Activated CD8-positive, alpha-beta T cell treated with anti-CD3 and anti-CD28 coated beads, Interleukin-2, amount 10 ng/mL, durations not matched to agents 7 days and 5 days (primary cell): ENCODE results near the gene MAPK14. TPM values are rescaled to one million over a fixed set of nuclear protein-coding genes. Genes with fewer than 3 reads are reported as not detected.

Experiments used
- ATAC-seq: fragments of 150-1000 bp; cut with Tn5 transposase; one replicate; pipeline ENCODE4 v1.10.0; 2021; ENCODE audit warnings: moderate library complexity
- CTCF ChIA-PET: fragments of 350-600 bp; sonication (Branson Sonifier 250); formaldehyde crosslinking; loops from one replicate; lab custom pipeline; 2021; ENCODE audit warnings: antibody characterized with exemption; lab: Charles Lee
- POLR2A ChIA-PET: fragments of 350-600 bp; sonication (Branson Sonifier 250); formaldehyde crosslinking; loops from one replicate; lab custom pipeline; 2021; ENCODE audit warnings: antibody characterized with exemption; lab: Charles Lee
- DNase-seq: peaks from one replicate; pipeline ENCODE4 v3.0.0-alpha.2; 2020
- H3K27ac Mint-ChIP-seq: one replicate; pipeline ENCODE4 v1.8.0; 2021; ENCODE audit warnings: mild to moderate bottlenecking, mixed read lengths
- H3K27me3 Mint-ChIP-seq: one replicate; pipeline ENCODE4 v1.8.0; 2021; ENCODE audit warnings: low read depth, mixed read lengths
- H3K36me3 Mint-ChIP-seq: one replicate; pipeline ENCODE4 v1.8.0; 2021; ENCODE audit warnings: low read depth, mixed read lengths
- H3K4me1 Mint-ChIP-seq: one replicate; pipeline ENCODE4 v1.8.0; 2021; ENCODE audit warnings: low read depth, mixed read lengths
- H3K4me3 Mint-ChIP-seq: one replicate; pipeline ENCODE4 v1.8.0; 2021; ENCODE audit warnings: mild to moderate bottlenecking, mixed read lengths
- H3K9me3 Mint-ChIP-seq: one replicate; pipeline ENCODE4 v1.8.0; 2022; ENCODE audit warnings: mixed read lengths; ENCODE audit not compliant: insufficient read depth
- total RNA-seq, 2 experiments: library from RNA; stranded (reverse); gene quantifications; one replicate each; pipeline ENCODE4 v1.2.3, GENCODE V29; 2021

MAPK14 gene
- total RNA-seq, 2 experiments from 2014 or later: 59.3 to 59.5 TPM

- DNase-seq (no peak), ATAC-seq (no peak)
- Mint-ChIP-seq H3K4me3 (no peak overlapping the region), H3K27me3 (no peaks in the 10 kb centered on the region), H3K27ac (peak overlapping the region; percentile 22), H3K36me3 (peaks cover 66% of the 10 kb centered on the region), H3K9me3 (no peaks in the 10 kb centered on the region), H3K4me1 (peaks cover 85% of the 10 kb centered on the region)
- CTCF ChIA-PET: interaction anchor here (1.6 to 1.7 kb wide), 2 partner anchors 11 to 22 kb away, joined by 3 to 4 read pairs; no protein-coding TSS in a partner anchor
- POLR2A ChIA-PET: interaction anchor here (0.6 to 1.2 kb wide), 3 partner anchors 12 to 89 kb away, joined by 3 read pairs; partner anchors contain the start of gene MAPK14
Observed at GRCh38 chr6:36116066-36116864, 88.7 kb downstream of the MAPK14 start.

GRCh38 chr6:36116943-36117342, 89.3 kb downstream of the MAPK14 start:
- no peaks in the 10 kb centered on the region for H3K27me3 Mint-ChIP-seq
- CTCF ChIA-PET: interaction anchor here (1.1 to 2.7 kb wide), 2 partner anchors 22 to 89 kb away, joined by 3 to 13 read pairs; partner anchors contain the start of gene MAPK14
- POLR2A ChIA-PET: interaction anchor here (1.2 kb wide), 1 partner anchor 89 kb away, joined by 4 read pairs; the partner anchor contains the start of gene MAPK14

GRCh38 chr6:36117658-36118549, 90.3 kb downstream of the MAPK14 start:
- no peaks in the 10 kb centered on the region for H3K27me3 Mint-ChIP-seq
- CTCF ChIA-PET: interaction anchor here (1.0 to 4.4 kb wide), 6 partner anchors 11 to 90 kb away, joined by 3 to 26 read pairs (median 6); partner anchors contain the start of gene MAPK14

More at GRCh38 chr6:36116943-36117342, 89.3 kb downstream of the MAPK14 start:
- Mint-ChIP-seq H3K4me1 (peaks cover 92% of the 10 kb centered on the region), H3K36me3 (peaks cover 61% of the 10 kb centered on the region), H3K9me3 (no peaks in the 10 kb centered on the region), H3K27ac (peak overlapping the region; percentile 40), H3K4me3 (no peak overlapping the region)
- ATAC-seq (no peak), DNase-seq (no peak)

GRCh38 chr6:36118550-36119107, 91.0 kb downstream of the MAPK14 start:
- Mint-ChIP-seq H3K9me3 (no peaks in the 10 kb centered on the region), H3K4me3 (peak overlapping the region; percentile 16), H3K27me3 (no peaks in the 10 kb centered on the region), H3K4me1 (peaks cover 97% of the 10 kb centered on the region), H3K27ac (peak overlapping the region; percentile 98), H3K36me3 (peaks cover 47% of the 10 kb centered on the region)
- DNase-seq (peak; percentile 74), ATAC-seq (peak; percentile 50)
- ChIA-PET POLR2A (interaction anchor here (0.9 to 1.4 kb wide), 5 partner anchors 11 to 91 kb away, joined by 3 to 5 read pairs (median 4); partner anchors contain the start of gene MAPK14), CTCF (interaction anchor here (0.8 to 4.4 kb wide), 8 partner anchors 11 to 91 kb away, joined by 3 to 26 read pairs (median 5); partner anchors contain the start of gene MAPK14)

More at GRCh38 chr6:36117658-36118549, 90.3 kb downstream of the MAPK14 start:
- Mint-ChIP-seq H3K4me3 (no peak overlapping the region), H3K27ac (peak overlapping the region; percentile 98), H3K36me3 (peaks cover 52% of the 10 kb centered on the region), H3K4me1 (peaks cover 94% of the 10 kb centered on the region), H3K9me3 (no peaks in the 10 kb centered on the region)
- ATAC-seq (no peak), DNase-seq (no peak)
- POLR2A ChIA-PET: interaction anchor here (0.9 to 1.4 kb wide), 4 partner anchors 13 to 90 kb away, joined by 3 to 5 read pairs (median 4); partner anchors contain the start of gene MAPK14

GRCh38 chr6:36119209-36119608, 91.6 kb downstream of the MAPK14 start:
- peak overlapping the region; percentile 98 for H3K27ac Mint-ChIP-seq
- ChIA-PET POLR2A (interaction anchor here (0.9 to 1.4 kb wide), 5 partner anchors 11 to 92 kb away, joined by 3 to 5 read pairs (median 4); partner anchors contain the start of gene MAPK14), CTCF (interaction anchor here (0.8 to 4.4 kb wide), 6 partner anchors 11 to 91 kb away, joined by 3 to 26 read pairs (median 7); partner anchors contain the start of gene MAPK14)
- H3K27me3 Mint-ChIP-seq: no peaks in the 10 kb centered on the region
- peaks cover 96% of the 10 kb centered on the region for H3K4me1 Mint-ChIP-seq
- DNase-seq (no peak), ATAC-seq (no peak)
- no peak overlapping the region for H3K4me3 Mint-ChIP-seq
- peaks cover 44% of the 10 kb centered on the region for H3K36me3 Mint-ChIP-seq
- no peaks in the 10 kb centered on the region for H3K9me3 Mint-ChIP-seq

GRCh38 chr6:36120018-36120417, 92.4 kb downstream of the MAPK14 start:
- H3K4me1 Mint-ChIP-seq: peaks cover 93% of the 10 kb centered on the region
- DNase-seq: no peak
- POLR2A ChIA-PET: interaction anchor here (1.1 to 2.9 kb wide), 13 partner anchors 8 to 199 kb away, joined by 3 to 53 read pairs (median 15); partner anchors contain the start of genes BRPF3, MAPK13, MAPK14 and SRPK1
- no peaks in the 10 kb centered on the region for H3K9me3 Mint-ChIP-seq
- peaks cover 40% of the 10 kb centered on the region for H3K36me3 Mint-ChIP-seq
- no peak for ATAC-seq
- peak overlapping the region; percentile 74 for H3K4me3 Mint-ChIP-seq
- CTCF ChIA-PET: interaction anchor here (0.6 to 5.9 kb wide), 14 partner anchors 8 to 221 kb away, joined by 3 to 44 read pairs (median 10); partner anchors contain the start of genes MAPK13 and MAPK14
- H3K27me3 Mint-ChIP-seq: no peaks in the 10 kb centered on the region
- peak overlapping the region; percentile 98 for H3K27ac Mint-ChIP-seq

GRCh38 chr6:36120539-36120938, 92.9 kb downstream of the MAPK14 start:
- ATAC-seq (peak; percentile 69), DNase-seq (peak; percentile 90)
- no peaks in the 10 kb centered on the region for H3K27me3 Mint-ChIP-seq
- peaks cover 90% of the 10 kb centered on the region for H3K4me1 Mint-ChIP-seq
- peak overlapping the region; percentile 98 for H3K27ac Mint-ChIP-seq
- peaks cover 39% of the 10 kb centered on the region for H3K36me3 Mint-ChIP-seq
- peak overlapping the region; percentile 74 for H3K4me3 Mint-ChIP-seq
- CTCF ChIA-PET: interaction anchor here (0.6 to 5.9 kb wide), 14 partner anchors 9 to 220 kb away, joined by 3 to 44 read pairs (median 10); partner anchors contain the start of genes MAPK13 and MAPK14
- POLR2A ChIA-PET: interaction anchor here (0.8 to 2.9 kb wide), 15 partner anchors 8 to 199 kb away, joined by 3 to 53 read pairs (median 10); partner anchors contain the start of genes BRPF3, MAPK13, MAPK14 and SRPK1
- H3K9me3 Mint-ChIP-seq: no peaks in the 10 kb centered on the region

GRCh38 chr6:36120979-36121786, 93.6 kb downstream of the MAPK14 start:
- ATAC-seq: peak; percentile 56
- DNase-seq: peak; percentile 82
- no peaks in the 10 kb centered on the region for H3K9me3 Mint-ChIP-seq
- CTCF ChIA-PET: interaction anchor here (0.7 to 5.9 kb wide), 15 partner anchors 9 to 220 kb away, joined by 3 to 44 read pairs (median 7); partner anchors contain the start of genes MAPK13 and MAPK14
- peaks cover 90% of the 10 kb centered on the region for H3K4me1 Mint-ChIP-seq
- POLR2A ChIA-PET: interaction anchor here (0.8 to 2.9 kb wide), 16 partner anchors 9 to 200 kb away, joined by 3 to 53 read pairs (median 10); partner anchors contain the start of genes BRPF3, MAPK13, MAPK14 and SRPK1
- peak overlapping the region; percentile 74 for H3K4me3 Mint-ChIP-seq
- peaks cover 35% of the 10 kb centered on the region for H3K36me3 Mint-ChIP-seq
- H3K27ac Mint-ChIP-seq: peak overlapping the region; percentile 98
- no peaks in the 10 kb centered on the region for H3K27me3 Mint-ChIP-seq

GRCh38 chr6:36121787-36122494, 94.3 kb downstream of the MAPK14 start:
- DNase-seq (no peak), ATAC-seq (no peak)
- H3K4me1 Mint-ChIP-seq: peaks cover 91% of the 10 kb centered on the region
- POLR2A ChIA-PET: interaction anchor here (0.9 to 2.9 kb wide), 13 partner anchors 9 to 97 kb away, joined by 3 to 53 read pairs (median 15); partner anchors contain the start of genes BRPF3, MAPK13 and MAPK14
- H3K9me3 Mint-ChIP-seq: no peaks in the 10 kb centered on the region
- CTCF ChIA-PET: interaction anchor here (0.7 to 5.9 kb wide), 13 partner anchors 10 to 219 kb away, joined by 3 to 44 read pairs (median 12); partner anchors contain the start of genes MAPK13 and MAPK14
- H3K27ac Mint-ChIP-seq: peak overlapping the region; percentile 98
- no peak overlapping the region for H3K4me3 Mint-ChIP-seq
- peaks cover 29% of the 10 kb centered on the region for H3K36me3 Mint-ChIP-seq
- H3K27me3 Mint-ChIP-seq: no peaks in the 10 kb centered on the region
